Vagina (tissue), 2 donors: ENCODE measurements around the gene OR10A5.

Experiments used
- POLR2A ChIP-seq, 2 donors: fragments of 450-650 bp; IDR thresholded peaks; one replicate each; pipeline ENCODE4 v1.6.1; 2017; ENCODE audit warnings: antibody characterized with exemption in 2 of 2, mild to moderate bottlenecking in 2 of 2, moderate library complexity in 2 of 2
- TF ChIP-seq, protein P1 (sequence below), 3 experiments: fragments of 450-650 bp in 2 of 3; fragments of 200-600 bp in 1 of 3; sonication (generic) in 1 of 3; IDR thresholded peaks; one replicate each; pipeline ENCODE4 v1.5.1; 2017 to 2019; ENCODE audit warnings: antibody characterized with exemption in 3 of 3, mild to moderate bottlenecking in 2 of 3, moderate library complexity in 2 of 3

DNA sequence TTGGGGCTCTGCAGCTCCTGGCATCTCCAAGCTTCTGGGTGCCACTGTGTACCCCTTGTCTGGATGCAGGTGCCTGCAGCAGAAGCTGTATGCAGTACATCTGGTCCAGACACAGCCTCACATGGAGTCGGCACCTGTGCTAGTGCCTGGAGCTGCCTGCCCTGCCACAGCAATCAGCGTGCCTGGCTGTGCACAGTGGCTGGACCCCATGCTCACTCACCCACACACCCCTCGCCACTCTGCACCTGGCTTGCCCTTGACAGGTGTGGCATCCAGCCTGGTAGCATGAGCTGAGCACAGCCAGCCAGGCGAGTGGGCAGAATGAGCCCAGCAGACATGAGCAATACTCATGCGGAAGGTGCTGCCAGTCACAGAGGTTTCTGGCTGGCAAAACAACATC is 26.5 kb upstream of the OR10A5 start:
- TF ChIP-seq, protein P1, sequence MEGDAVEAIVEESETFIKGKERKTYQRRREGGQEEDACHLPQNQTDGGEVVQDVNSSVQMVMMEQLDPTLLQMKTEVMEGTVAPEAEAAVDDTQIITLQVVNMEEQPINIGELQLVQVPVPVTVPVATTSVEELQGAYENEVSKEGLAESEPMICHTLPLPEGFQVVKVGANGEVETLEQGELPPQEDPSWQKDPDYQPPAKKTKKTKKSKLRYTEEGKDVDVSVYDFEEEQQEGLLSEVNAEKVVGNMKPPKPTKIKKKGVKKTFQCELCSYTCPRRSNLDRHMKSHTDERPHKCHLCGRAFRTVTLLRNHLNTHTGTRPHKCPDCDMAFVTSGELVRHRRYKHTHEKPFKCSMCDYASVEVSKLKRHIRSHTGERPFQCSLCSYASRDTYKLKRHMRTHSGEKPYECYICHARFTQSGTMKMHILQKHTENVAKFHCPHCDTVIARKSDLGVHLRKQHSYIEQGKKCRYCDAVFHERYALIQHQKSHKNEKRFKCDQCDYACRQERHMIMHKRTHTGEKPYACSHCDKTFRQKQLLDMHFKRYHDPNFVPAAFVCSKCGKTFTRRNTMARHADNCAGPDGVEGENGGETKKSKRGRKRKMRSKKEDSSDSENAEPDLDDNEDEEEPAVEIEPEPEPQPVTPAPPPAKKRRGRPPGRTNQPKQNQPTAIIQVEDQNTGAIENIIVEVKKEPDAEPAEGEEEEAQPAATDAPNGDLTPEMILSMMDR (IDR thresholded peaks at IDR 0.05) = no peak
- TF ChIP-seq POLR2A (IDR thresholded peaks at IDR 0.05) = no peak
